Fibroblast of mammary gland (primary cell): ENCODE data around the gene POGK.

ENCODE experiments used
- DNase-seq: peaks from one replicate; pipeline ENCODE4 v3.0.0-alpha.2; 2010; ENCODE audit warnings: low read depth
- H3K4me3 ChIP-seq: 2 replicates; pipeline ENCODE4 v1.5.1; 2011; ENCODE audit warnings: low read depth, mild to moderate bottlenecking, low read length, moderate library complexity; ENCODE audit not compliant: control insufficient read depth
- CTCF ChIP-seq: conservative IDR thresholded peaks from 2 replicates; pipeline ENCODE4 v1.5.1; 2011; ENCODE audit warnings: low read depth, low read length, inconsistent platforms; ENCODE audit not compliant: control insufficient read depth, insufficient read depth

Gene POGK

GRCh38 chr1:166882893-166883292, 43.6 kb downstream of the POGK start:
- no peak for TF ChIP-seq CTCF
- peak; percentile 3 for DNase-seq
- no peak overlapping the region for H3K4me3 ChIP-seq

- peak; percentile 28 for DNase-seq
- H3K4me3 ChIP-seq: no peak overlapping the region
- TF ChIP-seq CTCF: peak; percentile 60
Measured at GRCh38 chr1:166884040-166884642, 44.9 kb downstream of the POGK start.

GRCh38 chr1:166884971-166885370, 45.7 kb downstream of the POGK start:
- DNase-seq: no peak
- TF ChIP-seq CTCF: no peak

GRCh38 chr1:166888373-166889111, 49.3 kb downstream of the POGK start:
- no peak overlapping the region for H3K4me3 ChIP-seq
- TF ChIP-seq CTCF: no peak
- peak; percentile 4 for DNase-seq

More at GRCh38 chr1:166884971-166885370, 45.7 kb downstream of the POGK start:
- H3K4me3 ChIP-seq: no peak overlapping the region

GRCh38 chr1:166889776-166890175, 50.5 kb downstream of the POGK start:
- no peak overlapping the region for H3K4me3 ChIP-seq
- TF ChIP-seq CTCF: no peak
- DNase-seq: no peak

- no peak overlapping the region for H3K4me3 ChIP-seq
- no peak for DNase-seq
- no peak for TF ChIP-seq CTCF
Measured at GRCh38 chr1:166895766-166896165, 56.5 kb downstream of the POGK start.
